ENCODE data around the gene VAMP8. TPM values are rescaled to one million over a fixed set of nuclear protein-coding genes. Genes with fewer than 3 reads are reported as not detected.
A peak's percentile ranks its signal among the peaks of the same experiment; 100 is the strongest.
"Not testable (repeated sequence)": the region's sequence is repeated elsewhere in the genome, so short reads cannot be mapped to it uniquely, and the experiment has no call there.

The VAMP8 gene
- total RNA-seq, 1 experiment from 2014 or later, result 51.3 TPM

- Histone ChIP-seq H3K27ac (no peak overlapping the region), H3K4me3 (peak overlapping the region; percentile 97), H3K36me3 (peaks cover 73% of the 10 kb centered on the region), H3K4me1 (peaks cover 19% of the 10 kb centered on the region), H3K9me3 (replicated peaks) (no peaks in the 10 kb centered on the region), H3K27me3 (peaks cover 6% of the 10 kb centered on the region)
- no peak for DNase-seq
Observed at GRCh38 chr2:85541753-85542457, 35.5 kb upstream of the VAMP8 start.

GRCh38 chr2:85542777-85543176 lies 34.6 kb upstream of the VAMP8 start:
- Histone ChIP-seq H3K9me3 (replicated peaks) (no peaks in the 10 kb centered on the region), H3K4me3 (no peak overlapping the region), H3K27me3 (peaks cover 6% of the 10 kb centered on the region), H3K36me3 (peaks cover 82% of the 10 kb centered on the region), H3K27ac (no peak overlapping the region), H3K4me1 (peaks cover 12% of the 10 kb centered on the region; the same call in 1 of the 2 replicates)
- no peak for DNase-seq

GRCh38 chr2:85544254-85544691 lies 33.1 kb upstream of the VAMP8 start:
- peaks cover 17% of the 10 kb centered on the region for H3K4me1 ChIP-seq
- not testable (repeated sequence) for H3K9me3 ChIP-seq (replicated peaks); H3K27ac ChIP-seq; H3K27me3 ChIP-seq; H3K4me3 ChIP-seq; DNase-seq
- H3K36me3 ChIP-seq, result peaks cover 92% of the 10 kb centered on the region

- not testable (repeated sequence) for H3K27ac ChIP-seq; H3K4me3 ChIP-seq; H3K27me3 ChIP-seq; DNase-seq; H3K9me3 ChIP-seq (replicated peaks)
- Histone ChIP-seq H3K36me3 (peaks cover 86% of the 10 kb centered on the region), H3K4me1 (peaks cover 26% of the 10 kb centered on the region)
Observed at GRCh38 chr2:85544915-85545779, 32.2 kb upstream of the VAMP8 start.

- Histone ChIP-seq H3K36me3 (peaks cover 84% of the 10 kb centered on the region), H3K9me3 (replicated peaks) (no peaks in the 10 kb centered on the region), H3K4me1 (peaks cover 30% of the 10 kb centered on the region), H3K27me3 (peaks cover 6% of the 10 kb centered on the region), H3K4me3 (no peak overlapping the region), H3K27ac (no peak overlapping the region)
- peak in 1 of 2 experiments; percentile 44 for DNase-seq
Observed at GRCh38 chr2:85545780-85546240, 31.6 kb upstream of the VAMP8 start.

GRCh38 chr2:85547089-85547858 lies 30.1 kb upstream of the VAMP8 start:
- no peak for DNase-seq
- Histone ChIP-seq H3K4me3 (no peak overlapping the region), H3K27ac (no peak overlapping the region; the same call in 1 of the 2 replicates), H3K27me3 (peaks cover 6% of the 10 kb centered on the region), H3K9me3 (replicated peaks) (no peaks in the 10 kb centered on the region), H3K36me3 (peaks cover 83% of the 10 kb centered on the region), H3K4me1 (peaks cover 20% of the 10 kb centered on the region)

GRCh38 chr2:85547859-85548607 lies 29.4 kb upstream of the VAMP8 start:
- peaks cover 6% of the 10 kb centered on the region for H3K27me3 ChIP-seq
- peaks cover 80% of the 10 kb centered on the region for H3K36me3 ChIP-seq
- no peaks in the 10 kb centered on the region for H3K9me3 ChIP-seq (replicated peaks)
- no peak for DNase-seq
- H3K4me1 ChIP-seq, result peaks cover 18% of the 10 kb centered on the region
- H3K4me3 ChIP-seq, result no peak overlapping the region
- H3K27ac ChIP-seq, result no peak overlapping the region

GRCh38 chr2:85548608-85548900 lies 28.8 kb upstream of the VAMP8 start:
- no peak overlapping the region for H3K4me3 ChIP-seq
- H3K9me3 ChIP-seq (replicated peaks), result no peaks in the 10 kb centered on the region
- H3K27me3 ChIP-seq, result peaks cover 6% of the 10 kb centered on the region
- H3K4me1 ChIP-seq, result peaks cover 18% of the 10 kb centered on the region
- H3K36me3 ChIP-seq, result peaks cover 75% of the 10 kb centered on the region
- no peak for DNase-seq
- no peak overlapping the region for H3K27ac ChIP-seq

- no peak for DNase-seq
- H3K27me3 ChIP-seq, result peaks cover 6% of the 10 kb centered on the region
- H3K36me3 ChIP-seq, result peaks cover 74% of the 10 kb centered on the region
- H3K9me3 ChIP-seq (replicated peaks), result no peaks in the 10 kb centered on the region
- no peak overlapping the region for H3K4me3 ChIP-seq
- H3K27ac ChIP-seq, result no peak overlapping the region
- H3K4me1 ChIP-seq, result peaks cover 18% of the 10 kb centered on the region
Observed at GRCh38 chr2:85549095-85549494, 28.3 kb upstream of the VAMP8 start.

GRCh38 chr2:85549826-85550225 lies 27.6 kb upstream of the VAMP8 start:
- H3K27ac ChIP-seq, result peak overlapping the region; percentile 10; the same call in 1 of the 2 replicates
- H3K4me3 ChIP-seq, result no peak overlapping the region
- peaks cover 70% of the 10 kb centered on the region for H3K36me3 ChIP-seq
- DNase-seq, result peak; percentile 71 to 83
- no peaks in the 10 kb centered on the region for H3K9me3 ChIP-seq (replicated peaks)
- peaks cover 6% of the 10 kb centered on the region for H3K27me3 ChIP-seq
- H3K4me1 ChIP-seq, result peaks cover 18% of the 10 kb centered on the region

- H3K27me3 ChIP-seq, result peaks cover 6% of the 10 kb centered on the region
- H3K4me1 ChIP-seq, result peaks cover 18% of the 10 kb centered on the region
- H3K36me3 ChIP-seq, result peaks cover 64% of the 10 kb centered on the region
- no peaks in the 10 kb centered on the region for H3K9me3 ChIP-seq (replicated peaks)
- DNase-seq, result no peak
- no peak overlapping the region for H3K27ac ChIP-seq
- H3K4me3 ChIP-seq, result no peak overlapping the region
Observed at GRCh38 chr2:85550486-85550885, 26.9 kb upstream of the VAMP8 start.

GRCh38 chr2:85551698-85552678 lies 25.4 kb upstream of the VAMP8 start:
- no peaks in the 10 kb centered on the region; the same call in 1 of the 2 replicates for H3K27me3 ChIP-seq
- no peaks in the 10 kb centered on the region for H3K9me3 ChIP-seq (replicated peaks)
- no peak overlapping the region for H3K4me3 ChIP-seq
- peaks cover 49% of the 10 kb centered on the region for H3K36me3 ChIP-seq
- peaks cover 18% of the 10 kb centered on the region for H3K4me1 ChIP-seq
- DNase-seq, result peak; percentile 78 to 92
- H3K27ac ChIP-seq, result no peak overlapping the region

GRCh38 chr2:85553184-85553583 lies 24.2 kb upstream of the VAMP8 start:
- no peaks in the 10 kb centered on the region for H3K9me3 ChIP-seq (replicated peaks)
- H3K27me3 ChIP-seq, result no peaks in the 10 kb centered on the region
- no peak for DNase-seq
- H3K27ac ChIP-seq, result no peak overlapping the region
- peaks cover 18% of the 10 kb centered on the region for H3K4me1 ChIP-seq
- no peak overlapping the region for H3K4me3 ChIP-seq
- H3K36me3 ChIP-seq, result peaks cover 42% of the 10 kb centered on the region

Measured in SJCRH30 (cell line).